Lung (tissue), 12 donors: ENCODE data around the gene CCDC157. TPM values are rescaled to one million over a fixed set of nuclear protein-coding genes. Genes with fewer than 3 reads are reported as not detected.

ENCODE experiments used
- ATAC-seq: fragments of 200-7000 bp; cut with Tn5 transposase; one replicate; pipeline ENCODE4 v1.9.1; 2020; ENCODE audit warnings: moderate number of reproducible peaks; ENCODE audit not compliant: insufficient read depth, low FRiP score
- DNase-seq, 3 donors: peaks; one replicate each; pipeline ENCODE4 v3.0.0-alpha.2; 2013 to 2017
- H3K27ac ChIP-seq, 2 donors: one replicate each; pipeline ENCODE4 v1.5.1; 2013; ENCODE audit warnings: mild to moderate bottlenecking in 2 of 2, moderate library complexity in 2 of 2, control low read depth in 1 of 2, inconsistent platforms in 1 of 2, low read depth in 1 of 2, low read length in 1 of 2
- H3K27me3 ChIP-seq, 3 donors: one replicate each; pipeline ENCODE4 v1.5.1; 2013; ENCODE audit warnings: low read length in 2 of 3; ENCODE audit not compliant: control insufficient read depth in 3 of 3, insufficient read depth in 3 of 3
- H3K36me3 ChIP-seq, 4 donors: one replicate each; pipeline ENCODE4 v1.5.1; 2013; ENCODE audit warnings: low read length in 4 of 4, mild to moderate bottlenecking in 1 of 4, moderate library complexity in 1 of 4; ENCODE audit not compliant: control insufficient read depth in 4 of 4, insufficient read depth in 4 of 4
- H3K4me1 ChIP-seq, 5 donors: one replicate each; pipeline ENCODE4 v1.5.1; 2013; ENCODE audit warnings: low read length in 5 of 5, mild to moderate bottlenecking in 2 of 5, moderate library complexity in 1 of 5; ENCODE audit not compliant: control insufficient read depth in 5 of 5, insufficient read depth in 5 of 5
- H3K4me3 ChIP-seq: one replicate; pipeline ENCODE4 v1.5.1; 2013; ENCODE audit warnings: mild to moderate bottlenecking, control low read depth, moderate library complexity
- H3K9ac ChIP-seq, 2 donors: one replicate each; pipeline ENCODE4 v1.5.1; 2013; ENCODE audit warnings: low read length in 2 of 2, control low read depth in 1 of 2; ENCODE audit not compliant: insufficient read depth in 1 of 2
- H3K9me3 ChIP-seq, 4 donors: one replicate each; pipeline ENCODE4 v1.5.1; 2013; ENCODE audit warnings: low read length in 3 of 4, mild to moderate bottlenecking in 1 of 4, moderate library complexity in 1 of 4; ENCODE audit not compliant: control insufficient read depth in 4 of 4, insufficient read depth in 3 of 4
- WGBS, 2 donors: extraction: QIAGEN DNeasy Blood & Tissue Kit; methylation state at CpG; one replicate each; pipeline ENCODE4 v1.1.7; 2013; 5-methylcytosine and 5-hydroxymethylcytosine counted together
- polyA plus RNA-seq, 2 donors: library from polyadenylated mRNA; stranded (reverse); fragments of 200-250 nt; gene quantifications; one replicate each; pipeline ENCODE4 v1.2.1, GENCODE V29; 2013
- total RNA-seq, 2 donors: library from RNA; depleted of rRNA in 1 of 2; stranded (reverse); fragments of >200 nt in 1 of 2; gene quantifications; one replicate each; pipeline ENCODE4 v1.2.1, GENCODE V29; 2014 to 2021
- TF ChIP-seq, protein P1 (sequence below): IDR thresholded peaks from 2 replicates; pipeline ENCODE4 v1.5.1; 2012; ENCODE audit warnings: mild to moderate bottlenecking; ENCODE audit errors: control extremely low read depth, extremely low read depth
- donor health status: control.
- donor health status: control.
- donor health status: Bipolar disorder and iron deficiency.
- donor health status: healthy.
- donor health status: DM: yes; HTN: yes; CAD: no.

The CCDC157 gene
- total and polyA plus RNA-seq, 4 donors = 4.1 to 11.9 (median 8.5) TPM

DNA sequence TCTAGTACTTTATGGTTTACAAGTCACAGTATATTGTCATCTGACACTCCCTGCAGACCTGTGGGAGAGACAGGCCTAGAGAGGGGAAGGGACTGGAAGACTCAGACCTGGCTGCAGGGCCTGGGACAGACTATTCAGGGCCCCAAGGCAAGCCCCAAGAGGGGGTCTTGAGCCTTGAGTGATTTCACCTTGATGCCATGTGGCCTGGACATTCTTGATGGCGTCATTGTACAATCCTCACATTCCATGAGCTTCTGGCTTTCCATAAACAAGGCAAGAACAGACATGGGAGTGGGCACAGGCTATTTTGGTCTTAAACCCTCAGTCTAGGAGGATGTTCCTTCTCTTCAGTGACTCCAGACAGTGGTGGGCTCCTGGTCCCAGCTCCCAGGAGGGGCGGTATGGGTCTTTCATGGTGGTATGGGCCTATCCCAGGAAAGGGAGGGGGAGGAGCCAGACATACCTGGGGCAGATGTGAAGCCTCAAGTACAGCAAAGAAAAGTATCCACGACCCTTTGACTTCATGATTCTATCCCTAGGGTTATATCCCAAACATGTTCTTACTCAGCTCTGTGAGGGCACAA is 28.2 kb upstream of the CCDC157 start:
- DNase-seq (no peak), ATAC-seq (no peak)
- 81 to 96% methylated on average over 3 of the region's 3 CpGs for WGBS, 2 donors
- Histone ChIP-seq H3K4me3 (no peak overlapping the region), H3K27ac (no peak overlapping the region), H3K4me1 (peaks cover 11 to 29% (median 14%) of the 10 kb centered on the region in 5 donors), H3K27me3 (no peaks in the 10 kb centered on the region), H3K36me3 (peaks cover 3 to 22% (median 10%) of the 10 kb centered on the region in 4 donors), H3K9me3 (no peaks in the 10 kb centered on the region), H3K9ac (no peak overlapping the region)
- TF ChIP-seq, protein P1, sequence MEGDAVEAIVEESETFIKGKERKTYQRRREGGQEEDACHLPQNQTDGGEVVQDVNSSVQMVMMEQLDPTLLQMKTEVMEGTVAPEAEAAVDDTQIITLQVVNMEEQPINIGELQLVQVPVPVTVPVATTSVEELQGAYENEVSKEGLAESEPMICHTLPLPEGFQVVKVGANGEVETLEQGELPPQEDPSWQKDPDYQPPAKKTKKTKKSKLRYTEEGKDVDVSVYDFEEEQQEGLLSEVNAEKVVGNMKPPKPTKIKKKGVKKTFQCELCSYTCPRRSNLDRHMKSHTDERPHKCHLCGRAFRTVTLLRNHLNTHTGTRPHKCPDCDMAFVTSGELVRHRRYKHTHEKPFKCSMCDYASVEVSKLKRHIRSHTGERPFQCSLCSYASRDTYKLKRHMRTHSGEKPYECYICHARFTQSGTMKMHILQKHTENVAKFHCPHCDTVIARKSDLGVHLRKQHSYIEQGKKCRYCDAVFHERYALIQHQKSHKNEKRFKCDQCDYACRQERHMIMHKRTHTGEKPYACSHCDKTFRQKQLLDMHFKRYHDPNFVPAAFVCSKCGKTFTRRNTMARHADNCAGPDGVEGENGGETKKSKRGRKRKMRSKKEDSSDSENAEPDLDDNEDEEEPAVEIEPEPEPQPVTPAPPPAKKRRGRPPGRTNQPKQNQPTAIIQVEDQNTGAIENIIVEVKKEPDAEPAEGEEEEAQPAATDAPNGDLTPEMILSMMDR = no peak

DNA sequence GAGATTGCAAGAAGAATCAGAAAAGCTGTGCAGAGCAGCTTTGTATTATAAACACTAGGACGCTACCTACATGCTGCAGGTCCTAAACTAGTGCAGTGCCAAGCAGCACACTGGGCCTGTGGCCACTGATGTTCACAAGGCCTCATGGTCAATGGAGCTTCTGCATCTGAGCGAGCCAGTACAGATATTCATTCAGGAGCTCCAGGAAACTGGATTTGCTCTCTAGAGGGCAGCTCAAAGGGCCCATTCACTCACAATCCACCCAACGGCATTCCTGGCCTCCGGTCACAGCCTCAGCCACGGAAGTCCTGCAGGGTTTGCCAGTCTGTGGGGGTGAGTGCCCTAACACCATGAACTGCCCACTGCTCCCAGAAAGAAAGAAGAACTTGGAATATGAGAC is 24.3 kb upstream of the CCDC157 start:
- no peak for ATAC-seq
- peaks cover 32 to 59% (median 44%) of the 10 kb centered on the region in 4 donors for H3K36me3 ChIP-seq
- H3K27ac ChIP-seq = no peak overlapping the region
- TF ChIP-seq, protein P1 = no peak
- no peak overlapping the region for H3K9ac ChIP-seq
- H3K9me3 ChIP-seq = peaks cover 0 to 2% (median 0%) of the 10 kb centered on the region in 4 donors
- peaks cover 0 to 4% (median 0%) of the 10 kb centered on the region in 5 donors for H3K4me1 ChIP-seq
- DNase-seq = no peak
- H3K4me3 ChIP-seq = no peak overlapping the region
- H3K27me3 ChIP-seq = no peaks in the 10 kb centered on the region
- 86% methylated on average over 5 of the region's 5 CpGs for WGBS, 2 donors

DNA sequence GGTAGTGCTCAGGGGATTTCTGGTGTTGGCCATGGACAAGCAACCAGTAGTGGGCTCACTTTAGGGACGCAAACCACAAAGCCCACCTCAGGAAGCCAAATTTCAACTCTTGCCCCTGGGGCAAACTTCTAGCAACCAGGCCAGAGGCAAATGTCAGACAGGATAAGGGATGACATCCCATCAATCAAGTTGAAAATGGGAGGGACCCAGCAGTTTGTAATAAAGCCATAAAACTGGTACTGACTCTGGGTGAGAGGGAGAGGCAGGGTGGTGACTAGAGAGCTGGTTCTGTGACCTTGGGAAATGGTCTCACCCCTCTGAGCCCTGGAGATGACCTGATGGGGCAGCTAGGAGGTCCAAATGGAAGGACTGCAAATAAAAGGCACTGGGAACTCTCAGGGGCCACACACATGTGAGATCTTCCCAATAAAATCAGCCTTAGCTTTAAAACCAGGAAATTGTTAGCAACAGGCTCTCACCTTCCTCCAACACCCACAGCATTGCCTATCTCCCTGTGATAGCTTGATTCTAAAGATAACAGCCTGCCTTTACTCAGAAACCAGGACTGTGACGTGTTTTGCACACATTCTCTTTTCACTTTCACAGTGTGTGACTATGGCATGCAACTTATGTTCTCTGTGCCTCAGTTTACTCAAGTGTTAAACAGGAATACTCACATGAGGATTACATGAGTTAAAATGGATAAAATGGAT is 23.7 kb upstream of the CCDC157 start:
- WGBS, 2 donors = 93 to 95% methylated on average over 2 of the region's 2 CpGs
- H3K36me3 ChIP-seq = peaks cover 37 to 64% (median 47%) of the 10 kb centered on the region in 4 donors
- peaks cover 0 to 2% (median 0%) of the 10 kb centered on the region in 4 donors for H3K9me3 ChIP-seq
- no peak overlapping the region for H3K27ac ChIP-seq
- TF ChIP-seq, protein P1 = no peak
- DNase-seq = no peak
- no peak for ATAC-seq
- H3K4me3 ChIP-seq = no peak overlapping the region
- no peaks in the 10 kb centered on the region for H3K4me1 ChIP-seq
- no peaks in the 10 kb centered on the region for H3K27me3 ChIP-seq
- no peak overlapping the region for H3K9ac ChIP-seq
